Neural crest cell (in vitro differentiated cells): ENCODE results near the gene PLXNC1. TPM values are rescaled to one million over a fixed set of nuclear protein-coding genes. Genes with fewer than 3 reads are reported as not detected.

Source experiments
- DNase-seq: peaks from one replicate; pipeline ENCODE4 v3.0.0; 2021; ENCODE audit warnings: low read depth, mixed read lengths, low spot score
- H3K27ac Mint-ChIP-seq: one replicate; pipeline ENCODE4 v1.8.0; 2021; ENCODE audit warnings: mild to moderate bottlenecking, mixed read lengths; ENCODE audit not compliant: unreplicated experiment
- H3K27me3 Mint-ChIP-seq: 2 replicates; pipeline ENCODE4 v1.8.0; 2021; ENCODE audit warnings: low read depth, mild to moderate bottlenecking, mixed read lengths
- H3K36me3 Mint-ChIP-seq: 2 replicates; pipeline ENCODE4 v1.8.0; 2021; ENCODE audit warnings: low read depth, mild to moderate bottlenecking, mixed read lengths
- H3K4me1 Mint-ChIP-seq: 2 replicates; pipeline ENCODE4 v1.8.0; 2021; ENCODE audit warnings: mixed read lengths
- H3K4me3 Mint-ChIP-seq: one replicate; pipeline ENCODE4 v1.8.0; 2021; ENCODE audit warnings: mild to moderate bottlenecking, mixed read lengths
- H3K9me3 Mint-ChIP-seq: 2 replicates; pipeline ENCODE4 v1.8.0; 2021; ENCODE audit warnings: mixed read lengths
- total RNA-seq: library from RNA; stranded (reverse); gene quantifications from 2 replicates; pipeline ENCODE4 v1.2.1, GENCODE V29; 2021
- TF ChIP-seq, protein P1 (sequence below): fragments of 200-600 bp; sonication (generic); conservative IDR thresholded peaks from 2 replicates; pipeline ENCODE4 v1.5.0; 2021; ENCODE audit warnings: antibody characterized with exemption, mild to moderate bottlenecking

The PLXNC1 gene
- total RNA-seq, 1 donor from 2014 or later, result 5.8 TPM

DNA sequence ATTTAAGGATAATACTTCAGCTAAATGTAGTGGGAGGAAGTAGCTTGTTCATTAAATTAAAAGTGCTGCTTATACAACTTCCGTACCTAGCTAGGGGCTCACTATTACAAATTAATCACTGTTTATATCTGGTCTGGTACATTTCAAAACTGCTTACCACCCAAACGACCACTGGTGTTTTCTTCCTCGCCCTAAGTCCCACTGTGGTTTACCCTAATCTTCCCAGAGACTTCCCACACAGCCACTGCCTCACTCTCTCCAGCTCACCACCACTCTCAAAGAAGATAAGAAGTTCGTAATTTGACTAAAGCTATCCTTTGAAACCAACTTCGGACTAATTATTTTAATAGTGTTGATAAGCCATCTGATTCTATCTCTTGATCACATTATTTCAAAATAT, 62.6 kb downstream of the PLXNC1 start:
- Mint-ChIP-seq H3K4me1 (peaks cover 3% of the 10 kb centered on the region), H3K27ac (no peak overlapping the region), H3K9me3 (peaks cover 3% of the 10 kb centered on the region), H3K27me3 (no peaks in the 10 kb centered on the region), H3K4me3 (no peak overlapping the region), H3K36me3 (peaks cover 3% of the 10 kb centered on the region)
- DNase-seq, result no peak
- TF ChIP-seq, protein P1, sequence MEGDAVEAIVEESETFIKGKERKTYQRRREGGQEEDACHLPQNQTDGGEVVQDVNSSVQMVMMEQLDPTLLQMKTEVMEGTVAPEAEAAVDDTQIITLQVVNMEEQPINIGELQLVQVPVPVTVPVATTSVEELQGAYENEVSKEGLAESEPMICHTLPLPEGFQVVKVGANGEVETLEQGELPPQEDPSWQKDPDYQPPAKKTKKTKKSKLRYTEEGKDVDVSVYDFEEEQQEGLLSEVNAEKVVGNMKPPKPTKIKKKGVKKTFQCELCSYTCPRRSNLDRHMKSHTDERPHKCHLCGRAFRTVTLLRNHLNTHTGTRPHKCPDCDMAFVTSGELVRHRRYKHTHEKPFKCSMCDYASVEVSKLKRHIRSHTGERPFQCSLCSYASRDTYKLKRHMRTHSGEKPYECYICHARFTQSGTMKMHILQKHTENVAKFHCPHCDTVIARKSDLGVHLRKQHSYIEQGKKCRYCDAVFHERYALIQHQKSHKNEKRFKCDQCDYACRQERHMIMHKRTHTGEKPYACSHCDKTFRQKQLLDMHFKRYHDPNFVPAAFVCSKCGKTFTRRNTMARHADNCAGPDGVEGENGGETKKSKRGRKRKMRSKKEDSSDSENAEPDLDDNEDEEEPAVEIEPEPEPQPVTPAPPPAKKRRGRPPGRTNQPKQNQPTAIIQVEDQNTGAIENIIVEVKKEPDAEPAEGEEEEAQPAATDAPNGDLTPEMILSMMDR, result no peak

GRCh38 chr12:94218233-94218632, 69.9 kb downstream of the PLXNC1 start:
- Mint-ChIP-seq H3K4me3 (no peak overlapping the region), H3K9me3 (no peaks in the 10 kb centered on the region), H3K4me1 (peaks cover 9% of the 10 kb centered on the region), H3K27ac (no peak overlapping the region), H3K27me3 (no peaks in the 10 kb centered on the region), H3K36me3 (peaks cover 8% of the 10 kb centered on the region)
- TF ChIP-seq, protein P1, result no peak
- no peak for DNase-seq

- Mint-ChIP-seq H3K4me3 (no peak overlapping the region), H3K36me3 (peaks cover 8% of the 10 kb centered on the region), H3K27ac (no peak overlapping the region), H3K4me1 (peaks cover 13% of the 10 kb centered on the region), H3K9me3 (no peaks in the 10 kb centered on the region), H3K27me3 (no peaks in the 10 kb centered on the region)
- DNase-seq, result no peak
- TF ChIP-seq, protein P1, result no peak
These were observed 71.4 kb downstream of the PLXNC1 start for GRCh38 chr12:94219622-94220302.

GRCh38 chr12:94220804-94221203, 72.4 kb downstream of the PLXNC1 start:
- peaks cover 13% of the 10 kb centered on the region for H3K4me1 Mint-ChIP-seq
- no peaks in the 10 kb centered on the region for H3K9me3 Mint-ChIP-seq
- TF ChIP-seq, protein P1, result no peak
- no peak overlapping the region for H3K4me3 Mint-ChIP-seq
- peaks cover 8% of the 10 kb centered on the region for H3K36me3 Mint-ChIP-seq
- H3K27me3 Mint-ChIP-seq, result no peaks in the 10 kb centered on the region
- H3K27ac Mint-ChIP-seq, result no peak overlapping the region
- DNase-seq, result no peak

DNA sequence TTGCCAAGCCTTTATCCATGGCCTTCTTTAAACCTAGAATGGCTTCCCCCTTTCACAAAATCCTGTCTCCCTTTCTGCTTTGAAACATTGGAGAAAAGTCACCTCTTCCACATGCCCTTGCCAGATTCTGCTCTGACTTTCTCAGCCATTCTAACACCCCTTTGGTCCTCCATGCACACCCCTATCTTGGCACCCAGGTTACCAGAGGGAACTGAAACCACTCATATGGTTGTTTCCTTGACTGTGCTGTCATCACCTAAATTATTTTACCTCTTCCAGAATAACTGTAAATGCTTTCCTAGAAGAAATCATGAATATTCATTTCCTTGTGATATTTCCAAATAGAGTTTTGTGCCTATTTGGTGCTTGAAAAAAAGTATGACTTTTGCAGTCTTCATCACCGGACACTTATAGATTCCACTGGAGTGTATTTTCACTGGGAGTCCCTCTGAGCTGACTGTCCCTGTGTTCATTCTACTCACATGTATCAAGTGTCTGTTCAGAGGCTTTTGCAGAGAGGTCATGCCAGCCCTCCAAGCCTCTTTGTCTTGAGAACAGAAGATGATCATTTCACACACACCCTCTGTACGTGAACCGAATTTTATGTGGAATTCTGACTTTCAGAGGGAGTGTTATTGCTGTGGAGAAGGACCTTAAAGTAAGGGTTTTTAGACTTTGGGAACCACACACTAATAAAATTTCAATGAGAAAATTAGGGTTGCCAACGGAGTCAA, 74.1 kb downstream of the PLXNC1 start:
- H3K4me3 Mint-ChIP-seq, result no peak overlapping the region
- H3K9me3 Mint-ChIP-seq, result no peaks in the 10 kb centered on the region
- H3K4me1 Mint-ChIP-seq, result peaks cover 13% of the 10 kb centered on the region
- TF ChIP-seq, protein P1, result no peak
- peak overlapping the region; percentile 25 for H3K27ac Mint-ChIP-seq
- H3K27me3 Mint-ChIP-seq, result no peaks in the 10 kb centered on the region
- DNase-seq, result no peak
- peaks cover 13% of the 10 kb centered on the region for H3K36me3 Mint-ChIP-seq
